Stimulated activated CD4-positive, alpha-beta T cell treated with anti-CD3 and anti-CD28 coated beads, Interleukin-4, amount 100 ng/mL, for 4 hours (primary cell): ENCODE measurements around the gene DLX2.

ENCODE experiments used
- DNase-seq, 2 experiments: peaks; one replicate each; pipeline ENCODE4 v3.0.0-alpha.2; 2020

The DLX2 gene

DNA sequence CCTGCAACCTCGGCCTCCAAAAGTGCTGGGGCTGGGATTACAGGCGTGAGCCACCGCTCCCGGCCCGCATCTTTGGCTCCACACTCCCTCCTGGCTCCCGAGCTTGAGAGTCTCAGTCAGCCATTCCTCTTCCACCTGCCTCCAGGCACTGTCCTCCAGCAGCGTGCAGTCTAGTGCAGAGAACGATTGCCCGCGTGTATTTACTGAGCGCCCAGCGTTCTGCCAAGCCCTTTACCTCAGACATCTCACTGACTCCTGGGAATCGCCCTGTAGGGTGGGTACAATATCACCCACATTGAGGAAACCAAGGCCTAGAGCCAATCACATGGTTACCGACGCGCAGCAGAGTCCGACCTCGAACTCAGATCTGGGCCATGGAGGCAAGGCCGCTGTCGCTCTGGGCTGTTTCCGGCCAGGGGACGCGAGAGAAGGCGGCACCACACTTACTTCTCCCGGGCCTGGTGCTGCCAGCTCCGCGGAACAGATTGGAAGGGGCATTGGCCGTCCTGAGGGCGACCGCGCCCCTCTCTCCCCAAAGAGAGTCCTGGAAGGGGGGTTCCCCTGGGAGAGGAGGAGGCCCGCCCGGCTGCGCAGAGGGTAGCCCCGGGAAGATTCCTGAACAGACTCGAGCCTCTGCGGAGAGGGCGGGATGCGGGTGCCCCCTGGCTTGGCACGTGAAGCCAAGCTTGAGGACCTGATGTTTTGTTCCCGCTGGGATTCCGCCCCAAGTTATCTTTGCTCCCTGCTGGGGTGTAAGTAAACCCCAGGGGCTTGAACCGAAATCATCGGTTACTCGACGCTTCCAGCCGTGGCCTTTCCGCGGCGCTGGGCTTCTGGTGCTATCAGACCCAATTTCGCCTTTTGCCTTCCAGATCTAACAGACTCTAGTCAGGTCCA, 5.2 kb upstream of the DLX2 start:
- no peak for DNase-seq

DNA sequence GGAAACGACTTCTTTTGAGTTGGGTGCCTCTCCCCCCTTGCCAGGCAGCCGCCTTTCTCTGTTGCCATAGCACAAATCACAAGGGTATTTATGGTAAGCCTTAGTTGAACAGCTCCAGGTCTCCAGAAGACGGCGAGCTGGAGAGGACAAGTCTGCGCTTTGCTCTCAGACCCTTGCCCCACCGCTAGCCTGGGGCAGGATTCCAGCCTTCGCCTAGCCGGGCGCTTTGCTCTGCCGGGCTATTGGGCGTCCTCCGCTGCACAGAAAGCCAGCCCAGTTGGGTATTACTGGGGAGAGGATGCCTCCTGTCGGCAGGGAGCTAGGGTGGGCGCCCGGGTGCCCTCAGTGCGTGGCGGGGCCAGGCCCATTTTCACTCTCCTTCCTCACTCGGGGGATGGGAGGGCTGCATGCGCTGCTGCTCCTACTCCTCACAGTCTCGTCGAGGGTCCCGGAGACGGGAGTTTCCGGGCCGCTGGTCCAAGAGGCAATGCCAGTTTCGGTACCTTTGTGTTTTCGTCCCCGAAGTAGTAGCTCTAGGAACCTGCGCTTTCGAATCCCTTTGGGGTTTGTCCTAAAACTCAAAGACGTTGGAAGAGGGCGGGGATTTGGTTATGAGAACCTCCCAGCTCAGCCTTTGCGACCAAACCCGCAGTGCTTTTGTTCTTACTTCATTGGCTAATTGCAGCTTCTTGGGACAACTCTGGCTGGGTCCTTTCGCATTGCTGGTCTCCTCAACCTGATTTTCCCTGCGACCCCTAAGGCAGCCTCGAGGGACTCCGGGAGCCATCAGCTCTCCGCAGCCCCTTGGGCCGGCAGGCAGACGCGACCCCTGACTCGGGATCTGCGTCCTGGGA, 3.6 kb upstream of the DLX2 start:
- DNase-seq, result peak in 1 of 2 experiments; percentile 42

DNA sequence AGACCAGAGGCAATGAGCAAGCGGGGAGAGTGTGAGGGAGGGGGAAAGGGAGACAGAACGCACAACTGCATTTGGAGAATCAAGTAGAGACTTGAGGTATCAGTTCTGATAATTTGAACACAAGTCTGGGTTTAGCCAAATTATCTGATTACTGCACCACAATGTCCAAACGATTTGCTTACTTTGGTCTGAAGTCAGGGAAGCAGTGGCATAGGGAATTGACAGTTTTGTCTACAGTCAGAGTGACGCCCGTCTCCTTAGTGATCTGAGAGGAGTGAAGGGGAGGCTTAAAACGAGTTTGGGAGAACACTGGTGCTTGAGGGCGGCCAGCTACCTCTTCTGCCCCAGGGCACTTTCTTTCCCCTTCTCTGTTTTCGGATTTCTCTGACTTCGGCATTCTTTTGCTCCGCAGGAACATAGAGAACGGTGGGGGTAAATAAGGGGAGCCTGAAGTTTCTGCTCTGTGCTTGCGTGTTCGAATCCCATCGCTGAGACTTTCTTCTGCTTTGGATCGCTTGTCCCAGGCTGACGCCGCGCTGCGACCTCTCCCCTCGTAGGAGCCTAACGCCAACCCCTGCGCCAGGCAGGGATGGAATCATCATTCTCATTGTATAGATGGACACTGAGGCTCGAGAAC, 2.9 kb upstream of the DLX2 start:
- no peak for DNase-seq

DNA sequence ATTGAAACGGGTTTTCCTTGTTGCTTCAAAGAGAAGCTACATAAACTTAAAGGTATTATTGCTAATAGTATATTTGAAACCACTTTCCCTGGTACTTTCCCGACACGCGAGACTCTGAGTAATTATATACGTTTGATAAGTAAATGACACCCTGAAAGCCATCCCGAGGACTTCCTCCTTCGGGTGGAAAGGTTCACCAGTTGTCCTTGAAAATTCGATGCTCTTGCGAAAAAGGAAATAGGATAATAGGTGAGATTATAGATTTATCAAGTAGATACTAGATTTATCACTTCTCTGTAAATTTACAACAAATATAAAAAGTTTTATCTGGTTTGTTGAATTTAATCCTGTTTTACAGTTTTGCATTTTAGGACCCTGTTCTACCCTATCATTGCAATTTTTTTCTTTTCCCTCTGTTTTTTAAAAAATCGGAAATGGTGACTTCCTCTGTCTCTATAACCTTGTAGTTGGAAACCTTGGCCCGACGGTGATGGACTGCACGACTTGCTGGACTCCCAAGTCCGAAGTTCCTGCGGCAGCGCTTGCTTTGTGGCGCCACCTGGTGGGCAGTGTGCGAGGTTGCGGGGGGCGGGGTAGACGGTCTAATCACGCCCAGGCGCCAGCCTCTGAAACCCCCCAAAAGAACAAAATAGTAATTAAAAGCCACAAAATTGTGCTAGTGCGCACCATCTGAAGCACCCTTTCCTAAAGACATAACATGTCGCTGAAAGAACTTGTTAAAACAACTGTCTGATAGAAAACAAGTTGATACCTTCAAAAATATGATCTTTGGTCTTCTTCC, 972 bp upstream of the DLX2 start:
- peak; percentile 36 to 67 for DNase-seq

DNA sequence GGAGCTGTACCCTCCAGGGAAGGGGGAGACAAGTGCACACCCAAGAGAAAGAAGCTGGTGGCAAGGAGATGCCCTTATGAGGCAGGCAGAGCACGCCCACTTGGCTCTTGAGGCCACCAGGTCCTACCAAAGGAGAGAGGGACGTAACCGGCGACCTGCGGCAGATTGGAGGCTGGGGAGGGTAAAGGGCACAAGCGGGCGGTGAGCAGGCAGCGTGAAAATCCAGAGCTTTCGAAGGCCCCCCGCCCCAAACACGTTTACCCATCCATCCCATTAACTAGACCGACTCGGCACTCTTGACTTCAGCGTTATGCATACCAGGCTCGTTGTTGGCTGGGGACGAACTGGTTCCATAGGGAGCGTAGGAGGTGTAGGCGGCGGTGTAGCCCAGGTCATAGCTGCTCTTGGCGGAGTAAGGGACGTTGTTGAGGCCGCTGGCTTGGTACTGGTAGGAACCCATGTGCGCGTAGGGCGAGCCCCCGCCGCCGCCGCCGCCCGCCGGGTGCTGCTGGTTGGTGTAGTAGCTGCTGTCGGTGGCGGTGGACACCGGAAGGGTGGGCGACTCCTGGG, 794 bp downstream of the DLX2 start:
- DNase-seq, result no peak

DNA sequence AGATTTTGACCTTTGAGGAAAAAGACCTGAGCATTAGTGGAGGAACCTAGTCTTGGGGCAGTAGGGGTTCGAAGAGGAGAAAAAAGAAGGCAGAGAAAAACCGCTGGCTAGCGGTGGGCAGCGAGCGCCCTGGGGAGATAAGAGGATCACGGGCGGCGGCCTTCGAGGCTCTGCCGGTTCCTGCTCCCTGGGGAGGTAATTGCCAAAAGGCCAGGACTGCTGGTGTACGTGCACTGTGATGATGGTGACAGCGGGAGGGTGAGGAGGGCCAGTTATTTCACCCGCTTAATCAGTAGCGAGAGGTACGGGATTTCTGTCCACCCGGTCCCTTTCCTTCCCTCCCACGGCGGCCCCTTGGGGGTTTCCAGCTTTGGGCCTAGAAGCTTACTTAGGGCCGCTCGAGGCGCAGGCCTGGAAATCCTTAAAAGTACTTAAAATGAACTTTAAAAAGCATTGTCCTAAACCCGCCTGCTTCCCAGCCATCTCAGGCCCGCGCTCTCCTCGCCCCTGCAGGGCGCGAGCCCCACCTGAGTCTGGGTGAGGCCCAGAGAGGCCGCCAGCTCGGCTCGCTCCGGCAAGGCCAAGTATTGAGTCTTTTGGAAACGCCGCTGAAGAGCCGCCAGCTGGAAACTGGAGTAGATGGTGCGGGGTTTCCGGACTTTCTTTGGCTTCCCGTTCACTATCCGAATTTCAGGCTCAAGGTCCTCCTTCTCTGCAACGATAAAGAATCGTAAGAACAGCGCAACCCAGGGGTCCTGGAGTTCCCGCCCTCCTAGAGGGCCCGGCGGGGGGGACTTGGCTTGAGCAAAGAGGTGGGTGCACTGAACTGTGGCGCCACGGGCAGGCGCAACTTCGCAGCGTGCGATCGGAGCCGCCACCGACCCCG, 1.5 kb downstream of the DLX2 start:
- no peak for DNase-seq

DNA sequence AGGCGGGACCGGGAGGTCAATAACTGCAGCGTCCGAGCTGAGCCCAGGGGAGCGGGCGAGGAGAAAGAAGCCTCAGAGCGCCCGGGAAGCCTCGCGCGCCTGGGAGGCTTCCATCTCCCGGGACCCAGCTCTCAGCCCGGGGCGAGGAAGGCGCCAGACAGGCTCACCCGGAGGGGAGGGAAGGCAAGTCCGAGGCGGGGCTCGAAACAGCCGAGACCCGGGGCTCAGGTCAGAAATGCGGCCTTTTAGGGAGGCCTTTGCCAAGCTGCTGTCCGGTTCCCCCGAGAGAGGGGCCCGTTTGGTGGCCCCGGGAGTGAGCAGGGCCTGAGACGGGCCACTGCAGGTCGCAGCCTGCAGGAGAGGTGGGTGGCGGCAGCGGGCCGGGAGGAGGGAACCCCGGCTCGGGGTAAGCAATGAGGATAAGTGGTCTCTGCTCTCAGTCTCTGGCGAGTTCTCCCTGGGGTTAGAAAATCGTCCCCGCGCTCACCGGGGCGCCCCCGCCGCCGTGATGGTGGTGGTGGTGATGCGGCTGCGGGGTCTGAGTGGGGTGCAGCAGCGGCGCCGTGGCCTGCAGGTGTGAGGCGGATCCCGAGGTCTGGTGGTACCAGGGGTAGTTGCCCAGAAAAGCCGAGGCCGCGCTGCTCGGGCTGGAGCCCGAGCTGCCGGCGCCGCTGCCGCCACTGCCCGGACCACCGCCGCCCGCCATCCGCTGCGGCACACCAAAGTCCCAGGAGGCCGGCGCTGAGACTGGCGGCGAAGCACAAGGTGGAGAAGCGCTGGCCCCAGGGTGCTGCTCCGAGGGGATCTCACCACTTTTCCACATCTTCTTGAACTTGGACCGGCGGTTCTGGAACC, 2.4 kb downstream of the DLX2 start:
- no peak for DNase-seq

DNA sequence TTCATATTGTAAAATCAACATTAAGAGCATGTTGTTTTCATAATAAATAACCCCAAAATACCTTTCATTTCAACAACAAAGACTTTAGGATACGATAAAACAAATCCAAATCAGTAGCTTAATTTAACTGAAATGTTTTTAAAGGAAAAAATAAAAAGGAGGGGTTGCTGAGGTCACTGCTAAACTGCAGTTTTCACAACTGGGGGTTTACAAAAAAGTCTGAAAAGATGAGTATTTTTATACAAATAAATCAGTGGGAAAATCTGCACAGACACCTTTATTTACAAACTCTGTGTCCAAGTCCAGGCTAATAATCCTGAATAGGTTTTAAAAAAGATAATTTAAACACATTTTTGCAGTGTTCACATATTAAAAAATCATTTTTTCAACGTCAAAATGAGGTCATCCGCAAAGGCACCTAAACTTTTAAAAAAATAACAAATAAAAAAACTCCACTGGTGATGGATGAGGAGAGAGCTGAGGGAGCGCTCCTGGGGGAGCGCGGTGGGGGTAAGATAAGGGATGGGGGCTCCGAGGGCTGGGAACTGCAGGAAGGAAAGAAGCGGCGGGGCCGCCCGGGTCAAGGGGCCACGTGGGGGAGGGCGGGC, 3.1 kb downstream of the DLX2 start:
- DNase-seq, result no peak

DNA sequence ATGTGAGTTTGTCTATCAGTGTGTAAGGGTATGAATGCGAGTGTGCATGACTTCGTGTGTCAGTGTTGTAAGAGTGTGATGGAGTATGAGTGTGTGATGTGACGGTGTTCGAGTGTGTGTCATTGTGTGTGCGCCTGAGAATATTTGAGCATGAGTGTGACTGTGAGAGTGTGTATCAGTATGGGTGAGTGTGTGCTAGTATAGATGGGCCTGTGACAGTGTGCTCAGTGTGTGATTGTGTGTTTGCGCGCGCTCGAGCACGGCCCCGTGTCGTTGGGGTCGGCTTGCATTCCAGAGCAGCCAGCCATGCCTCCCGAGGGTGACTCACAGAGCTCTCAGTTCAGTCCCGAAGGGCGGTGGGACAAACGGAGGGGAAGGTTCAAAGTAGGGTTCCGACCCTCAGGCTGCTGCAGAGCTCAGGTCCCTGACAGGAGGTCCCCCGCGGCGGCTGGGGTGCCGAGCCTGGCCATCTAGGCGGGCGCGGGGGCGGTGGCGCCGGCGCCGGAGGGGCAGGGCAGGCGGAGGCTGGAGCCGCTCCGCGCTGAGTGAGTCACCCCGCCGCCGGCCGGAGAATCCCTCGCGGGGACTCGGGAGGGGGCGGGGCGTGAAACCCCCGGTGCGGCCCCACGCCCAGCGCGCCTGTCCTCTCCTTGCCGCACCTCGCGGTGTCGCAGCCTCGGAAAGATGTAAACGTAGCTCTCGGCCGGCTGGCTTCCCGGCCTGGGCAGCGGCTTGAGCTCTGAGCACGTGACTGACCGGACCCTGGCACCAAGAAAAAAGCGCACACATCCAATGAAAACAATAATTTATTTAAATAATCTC, 3.8 kb downstream of the DLX2 start:
- DNase-seq, result peak; percentile 35 to 45

DNA sequence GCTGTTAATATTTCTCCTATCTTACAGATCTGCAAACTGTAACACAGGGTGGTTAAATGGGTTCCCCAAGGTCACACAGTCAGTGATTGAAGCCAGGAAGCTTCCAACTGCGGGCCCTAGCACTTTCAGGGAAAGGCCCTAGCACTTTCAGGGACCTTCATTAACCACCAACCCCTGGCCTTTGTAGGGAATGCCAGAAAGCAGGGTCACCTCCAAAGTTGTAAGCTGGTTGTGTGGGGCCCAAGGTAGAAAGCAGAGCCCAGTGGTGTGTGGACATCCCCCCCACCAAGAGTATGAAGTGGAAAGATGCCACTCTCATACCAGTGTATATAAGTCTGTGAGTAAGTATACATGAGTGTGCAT, 4.4 kb downstream of the DLX2 start:
- no peak for DNase-seq

DNA sequence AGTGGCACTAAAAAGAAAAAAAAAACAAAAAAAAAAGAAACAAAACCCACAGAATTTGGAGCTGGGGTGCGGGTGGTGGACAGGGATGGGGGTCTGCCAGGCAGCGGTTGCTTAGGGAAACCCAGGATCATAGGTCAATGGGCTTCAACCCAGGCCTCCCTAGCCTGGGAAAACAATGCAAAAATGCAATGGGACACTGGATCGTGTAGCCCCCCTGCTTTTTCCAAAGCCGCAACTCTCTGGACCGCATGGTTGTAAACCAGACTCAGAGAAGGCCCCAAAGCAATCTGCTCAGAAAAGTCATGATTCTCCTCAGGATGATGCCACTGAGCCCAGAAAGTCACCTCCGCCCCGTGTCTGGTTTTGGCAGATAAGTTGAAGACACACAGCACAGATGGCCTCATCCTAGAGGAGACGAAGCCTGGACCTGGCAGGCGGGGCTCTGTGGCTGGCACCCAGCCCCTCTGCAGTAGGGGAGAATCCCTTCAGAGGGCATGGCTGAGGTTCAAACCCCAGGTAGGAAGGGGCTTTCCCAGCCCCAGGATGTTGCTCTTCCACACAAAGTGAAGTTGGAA, 5.1 kb downstream of the DLX2 start:
- DNase-seq, result no peak

DNA sequence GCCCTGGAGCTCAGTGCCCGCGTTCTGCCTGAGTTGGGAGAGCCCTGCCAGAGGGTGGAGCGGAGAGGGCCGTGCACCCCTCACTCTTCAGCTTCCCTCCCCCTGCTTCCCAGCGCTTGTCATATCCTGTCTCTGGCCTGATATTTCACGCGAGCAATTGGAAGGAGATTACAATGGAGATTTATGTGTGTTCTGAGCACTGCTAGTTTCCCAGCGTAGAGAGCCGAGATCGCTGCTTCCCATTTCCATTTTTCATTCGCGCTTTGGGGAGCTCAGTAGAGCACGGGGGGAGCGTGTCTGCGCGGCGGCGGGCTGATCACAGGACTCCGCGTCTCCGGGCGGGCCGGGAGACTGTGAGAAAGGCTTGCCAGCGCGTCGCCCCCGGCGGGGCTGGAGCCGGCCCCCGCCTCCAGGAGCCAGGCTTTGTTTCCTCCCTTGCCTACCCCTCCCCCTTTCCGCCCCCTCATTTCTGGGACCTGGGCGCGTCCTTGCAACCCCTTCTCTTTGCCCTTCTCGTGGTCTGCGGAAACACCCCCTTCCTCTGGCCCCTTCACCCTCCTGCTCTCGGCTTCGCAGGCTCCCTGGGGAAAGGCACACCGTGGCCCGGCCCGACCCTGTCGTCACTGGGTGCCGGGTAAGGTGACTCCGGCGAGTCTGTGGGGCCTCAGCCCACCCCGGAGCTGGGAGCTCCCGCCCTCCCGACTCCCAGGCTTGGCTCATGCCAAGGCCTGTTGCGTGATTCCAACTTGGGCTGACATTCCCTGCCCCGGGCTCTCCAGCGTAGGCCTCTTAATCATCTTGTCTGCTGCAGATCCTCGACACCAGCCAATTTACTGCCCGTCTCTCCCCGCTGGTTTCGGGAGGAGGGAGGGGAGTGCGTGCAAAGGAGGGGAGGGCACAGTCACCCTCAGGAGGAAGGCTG, 5.8 kb downstream of the DLX2 start:
- no peak for DNase-seq

DNA sequence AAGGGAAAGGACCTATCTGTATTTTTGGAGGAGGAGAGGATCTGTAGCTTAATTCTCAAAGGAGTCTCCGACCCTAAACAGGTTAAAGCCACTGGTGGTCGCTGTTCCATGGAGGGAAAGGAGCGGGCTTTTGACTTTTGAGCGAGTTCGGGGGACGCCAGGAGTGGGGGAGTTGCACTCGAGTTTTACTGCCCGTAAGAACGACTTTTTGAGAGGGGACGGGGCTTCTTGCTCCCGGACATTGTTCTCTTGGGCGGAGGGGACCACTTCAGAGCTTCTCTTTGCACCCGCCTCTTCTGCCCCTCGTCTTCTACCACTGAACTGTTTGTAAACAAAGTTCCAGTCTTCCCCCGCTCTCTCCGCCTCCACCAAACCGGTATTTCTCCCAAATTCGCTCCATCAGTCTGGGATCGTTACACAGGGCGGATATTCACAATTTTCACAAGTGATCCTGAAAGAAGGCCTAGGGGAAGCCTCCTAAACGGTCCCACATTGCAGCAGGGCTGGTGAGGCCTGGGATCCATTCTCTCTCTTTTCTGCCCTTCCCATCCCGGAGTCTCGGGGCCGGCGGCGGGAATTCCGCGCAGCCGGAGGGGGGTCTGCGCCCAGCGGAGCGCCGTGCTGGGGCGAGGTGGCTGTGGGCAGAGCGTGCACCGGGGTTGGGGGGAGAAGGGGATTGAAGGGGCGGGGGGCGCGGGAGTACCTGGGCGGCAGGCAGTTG, 6.6 kb downstream of the DLX2 start:
- no peak for DNase-seq

DNA sequence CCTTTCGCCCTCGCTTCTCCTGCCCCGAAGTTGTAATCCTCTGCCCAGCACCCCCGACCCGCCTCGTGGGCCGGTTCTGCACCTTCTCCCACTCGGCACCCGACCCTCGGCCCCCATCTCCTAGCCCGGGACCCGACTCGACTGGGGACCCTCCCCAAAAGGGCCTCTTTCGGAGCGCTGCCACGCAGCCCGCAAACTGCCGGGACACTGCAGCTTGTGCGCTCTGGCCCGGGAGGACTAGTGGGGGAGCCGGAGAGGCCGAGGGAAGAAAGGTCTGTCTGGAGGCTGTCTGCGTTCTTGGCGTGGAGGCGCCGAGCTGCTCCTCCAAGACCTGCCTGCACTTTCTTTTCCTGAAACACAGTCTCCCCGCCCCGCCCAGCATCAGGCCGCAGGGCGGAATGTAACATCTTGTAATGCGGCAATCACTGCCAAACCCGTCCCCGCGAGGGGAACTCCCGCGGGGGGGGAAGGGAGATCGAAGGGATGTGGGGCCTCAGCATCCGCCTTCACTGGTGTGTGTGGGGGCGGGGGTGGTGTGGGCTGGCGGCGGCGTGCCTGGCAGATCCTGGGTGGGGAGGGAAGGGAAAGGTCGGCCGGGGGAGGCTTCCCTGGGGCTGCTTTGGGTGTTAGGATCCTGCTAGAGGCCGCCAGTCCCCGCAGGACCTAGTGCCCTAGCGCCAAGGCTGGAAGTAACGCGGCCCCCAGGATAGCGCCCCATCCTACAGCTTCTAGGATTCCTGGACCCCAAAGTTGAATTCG, 7.4 kb downstream of the DLX2 start:
- DNase-seq, result peak; percentile 56 to 78

DNA sequence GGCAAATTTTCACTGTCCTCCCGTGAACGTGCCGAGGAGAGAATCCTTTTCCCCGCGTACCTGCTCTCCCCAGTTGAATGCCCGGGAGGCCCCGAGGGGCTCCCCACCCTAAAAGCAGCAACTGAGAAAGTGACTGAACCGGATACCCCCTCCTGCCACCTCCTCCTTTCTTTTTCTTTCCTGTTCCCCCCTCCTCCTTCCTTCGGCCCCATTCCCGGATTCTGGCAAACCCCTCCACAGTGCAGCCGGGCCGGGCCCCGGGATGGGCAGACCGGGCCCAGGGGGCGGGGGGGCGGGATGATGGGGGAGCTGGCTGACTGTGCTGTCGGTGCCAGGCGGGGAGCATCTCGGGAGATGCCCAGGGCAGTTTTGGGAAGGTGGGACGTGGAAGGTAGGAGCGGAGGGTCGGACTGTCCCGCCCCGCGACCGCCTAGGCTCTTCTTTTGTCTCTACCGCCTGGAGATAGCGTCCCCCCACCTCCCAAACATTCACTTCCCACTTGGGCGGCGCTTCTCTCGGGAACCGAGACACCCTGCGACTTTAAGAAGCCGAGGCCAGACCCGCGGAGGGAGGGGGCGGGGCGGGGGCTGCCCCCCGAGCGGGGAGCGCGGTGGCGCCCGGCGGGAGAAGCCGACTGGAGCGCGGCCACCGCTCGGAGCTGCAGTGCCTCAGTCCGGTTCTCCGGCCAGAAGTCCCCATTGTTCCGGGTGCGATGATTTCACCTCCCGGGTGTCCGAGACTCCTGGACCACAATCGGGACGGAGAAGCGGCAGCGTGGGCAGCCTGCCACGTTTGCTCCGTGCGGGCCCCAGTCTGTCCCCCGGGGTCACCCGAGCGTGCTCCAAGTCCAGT, 8.2 kb downstream of the DLX2 start:
- DNase-seq, result no peak
